Smooth muscle cell (in vitro differentiated cells): ENCODE results near the gene PRR13. TPM values are rescaled to one million over a fixed set of nuclear protein-coding genes. Genes with fewer than 3 reads are reported as not detected.
A peak's percentile ranks its signal among the peaks of the same experiment; 100 is the strongest.

Source experiments
- DNase-seq: peaks from one replicate; lab custom pipeline; 2025; ENCODE audit not compliant: unreplicated experiment; lab: John Stamatoyannopoulos, UW
- H2AFZ ChIP-seq: fragments of 200-600 bp; sonication (generic); 2 replicates; pipeline ENCODE4 v1.6.0; 2016; ENCODE audit warnings: antibody characterized with exemption, low read depth, mild to moderate bottlenecking
- H3F3A ChIP-seq: fragments of 200-600 bp; sonication (generic); 2 replicates; pipeline ENCODE4 v1.6.0; 2017; ENCODE audit warnings: antibody characterized with exemption, low read depth
- H3K27ac ChIP-seq: fragments of 200-600 bp; sonication (generic); 2 replicates; pipeline ENCODE4 v1.5.1; 2016; ENCODE audit warnings: low read depth, mild to moderate bottlenecking
- H3K27me3 ChIP-seq: fragments of 200-600 bp; sonication (generic); 2 replicates; pipeline ENCODE4 v1.6.1; 2016; ENCODE audit warnings: low read depth, mild to moderate bottlenecking
- H3K36me3 ChIP-seq: fragments of 200-600 bp; sonication (generic); 2 replicates; pipeline ENCODE4 v1.5.1; 2016; ENCODE audit warnings: low read depth
- H3K4me1 ChIP-seq: fragments of 200-600 bp; sonication (generic); 2 replicates; pipeline ENCODE4 v1.5.1; 2016; ENCODE audit warnings: low read depth
- H3K4me2 ChIP-seq: fragments of 200-600 bp; sonication (generic); 2 replicates; pipeline ENCODE4 v1.6.0; 2016; ENCODE audit warnings: mild to moderate bottlenecking
- H3K4me3 ChIP-seq: fragments of 200-600 bp; sonication (generic); 2 replicates; pipeline ENCODE4 v1.5.1; 2016; ENCODE audit warnings: mild to moderate bottlenecking
- H3K79me2 ChIP-seq: fragments of 200-600 bp; sonication (generic); 2 replicates; pipeline ENCODE4 v1.6.0; 2016; ENCODE audit warnings: low read depth, mild to moderate bottlenecking
- H3K9ac ChIP-seq: fragments of 200-600 bp; sonication (generic); 2 replicates; pipeline ENCODE4 v1.6.0; 2016; ENCODE audit warnings: low read depth
- H3K9me3 ChIP-seq: fragments of 200-600 bp; sonication (generic); replicated peaks from 2 replicates; pipeline ENCODE4 v1.5.1; 2016; ENCODE audit warnings: low read depth
- H4K20me1 ChIP-seq: fragments of 200-600 bp; sonication (generic); 2 replicates; pipeline ENCODE4 v1.6.0; 2016; ENCODE audit warnings: low read depth
- CTCF ChIP-seq: fragments of 200-600 bp; sonication (generic); IDR thresholded peaks from 2 replicates; pipeline ENCODE4 v1.5.1; 2017; ENCODE audit warnings: borderline replicate concordance, mild to moderate bottlenecking, antibody characterized with exemption; ENCODE audit not compliant: insufficient read depth, poor library complexity, severe bottlenecking
- WGBS: methylation state at CpG from one replicate; pipeline ENCODE4 v1.1.7; 2016; ENCODE audit warnings: low lambda C conversion rate; 5-methylcytosine and 5-hydroxymethylcytosine counted together
- polyA plus RNA-seq: library from polyadenylated mRNA; unstranded; fragments of >200 nt; fragmentation: Nextera tagmentation; extraction: Ambion mirVana; gene quantifications from 2 replicates; pipeline ENCODE4 v1.2.1, GENCODE V29; 2016
- total RNA-seq: library from RNA; depleted of rRNA; stranded (reverse); fragments of >200 nt; gene quantifications from 2 replicates; pipeline ENCODE4 v1.2.3, GENCODE V29; 2014

The PRR13 gene
- total and polyA plus RNA-seq, 2 experiments from 2014 or later: 65.3 to 176 TPM

DNA sequence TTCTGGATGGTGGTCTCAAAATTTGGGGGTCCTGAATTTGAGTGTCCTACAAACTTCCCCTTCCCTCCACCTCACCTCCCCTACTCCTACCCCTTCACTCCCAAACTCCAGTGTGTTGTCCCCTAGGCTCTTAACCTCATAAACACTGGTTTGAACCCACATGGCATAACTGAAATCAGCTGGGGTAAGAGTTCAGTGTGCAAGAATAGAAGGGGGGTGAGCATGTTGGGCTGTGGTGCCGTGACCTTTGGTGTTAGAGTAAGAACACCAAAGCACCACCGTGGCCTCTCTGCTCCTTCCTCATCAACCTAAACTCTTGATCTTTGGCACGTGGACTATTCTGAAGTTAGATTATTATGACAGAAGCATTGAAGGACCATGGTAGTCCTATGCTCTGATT is 21.4 kb downstream of the PRR13 start:
- H3K27ac ChIP-seq: peak overlapping the region; percentile 33
- 94% methylated on average over 3 of the region's 3 CpGs for WGBS
- H4K20me1 ChIP-seq: peaks cover 100% of the 10 kb centered on the region
- H3K9me3 ChIP-seq: no peaks in the 10 kb centered on the region
- peaks cover 80% of the 10 kb centered on the region for H3K36me3 ChIP-seq
- H3K79me2 ChIP-seq: peaks cover 100% of the 10 kb centered on the region
- H2AFZ ChIP-seq: no peak overlapping the region
- no peak overlapping the region for H3K4me2 ChIP-seq
- peaks cover 40% of the 10 kb centered on the region for H3K4me1 ChIP-seq
- H3K4me3 ChIP-seq: no peak overlapping the region
- H3F3A ChIP-seq: peaks cover 57% of the 10 kb centered on the region
- DNase-seq: no peak
- no peaks in the 10 kb centered on the region for H3K27me3 ChIP-seq
- TF ChIP-seq CTCF: no peak
- no peak overlapping the region for H3K9ac ChIP-seq

DNA sequence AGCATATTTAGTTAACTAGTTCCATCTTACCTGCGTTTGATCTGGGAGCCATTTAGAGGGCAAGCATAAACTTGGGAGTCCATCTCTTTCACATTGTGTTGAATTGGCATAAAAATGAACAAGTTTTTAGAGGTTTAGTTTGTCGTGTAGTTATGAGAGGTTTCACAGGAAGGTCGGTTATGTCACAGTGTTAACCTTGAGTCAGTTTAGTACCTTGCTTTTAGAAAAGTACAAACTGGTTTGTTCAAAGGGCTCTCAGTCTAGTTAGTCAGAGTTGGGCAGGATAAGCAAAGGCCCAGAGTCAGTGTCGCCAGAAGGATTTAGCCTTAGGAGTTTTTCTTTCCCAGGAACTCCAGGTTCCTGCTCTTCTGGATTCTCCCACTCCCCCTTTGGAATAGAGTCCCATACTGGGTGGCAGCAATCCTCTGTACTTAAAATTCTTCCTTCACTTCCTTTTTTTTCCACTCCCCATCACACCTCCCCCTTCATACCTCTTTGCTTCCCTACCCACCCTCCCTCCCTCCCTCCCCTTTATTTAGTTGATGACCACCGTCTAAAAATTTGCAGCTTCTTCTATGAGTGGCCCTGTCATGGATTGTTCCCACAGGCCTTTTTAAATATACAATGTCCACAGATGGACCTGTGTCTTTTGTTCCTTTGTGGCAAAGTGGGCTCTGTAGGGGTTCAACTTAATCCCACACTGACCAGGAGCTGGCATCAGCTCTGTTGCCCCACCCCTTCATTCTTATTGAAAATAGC is 22.4 kb downstream of the PRR13 start:
- no peaks in the 10 kb centered on the region for H3K9me3 ChIP-seq
- H4K20me1 ChIP-seq: peaks cover 100% of the 10 kb centered on the region
- peak overlapping the region; percentile 33 for H3K27ac ChIP-seq

GRCh38 chr12:53464685-53465418 is 23.3 kb downstream of the PRR13 start:
- Histone ChIP-seq H3K27ac (peak overlapping the region; percentile 13), H3K27me3 (no peaks in the 10 kb centered on the region), H3K4me1 (peaks cover 32% of the 10 kb centered on the region), H3K9me3 (no peaks in the 10 kb centered on the region), H3K36me3 (peaks cover 79% of the 10 kb centered on the region), H2AFZ (no peak overlapping the region), H3K9ac (no peak overlapping the region), H3K4me2 (no peak overlapping the region), H4K20me1 (peaks cover 100% of the 10 kb centered on the region), H3F3A (peaks cover 50% of the 10 kb centered on the region), H3K4me3 (no peak overlapping the region), H3K79me2 (peaks cover 99% of the 10 kb centered on the region)
- WGBS: 98% methylated on average over 11 of the region's 11 CpGs
- DNase-seq: no peak
- TF ChIP-seq CTCF: no peak

More for the DNA sequence above, 22.4 kb downstream of the PRR13 start:
- TF ChIP-seq CTCF: no peak
- H3K36me3 ChIP-seq: peaks cover 82% of the 10 kb centered on the region
- WGBS: 89% methylated on average over 5 of the region's 5 CpGs
- peaks cover 56% of the 10 kb centered on the region for H3F3A ChIP-seq
- no peak overlapping the region for H3K4me3 ChIP-seq
- no peak overlapping the region for H3K4me2 ChIP-seq
- no peak overlapping the region for H2AFZ ChIP-seq
- H3K9ac ChIP-seq: no peak overlapping the region
- H3K79me2 ChIP-seq: peaks cover 100% of the 10 kb centered on the region
- peaks cover 36% of the 10 kb centered on the region for H3K4me1 ChIP-seq
- no peaks in the 10 kb centered on the region for H3K27me3 ChIP-seq
- DNase-seq: no peak
